22Rv1 (cell line): Measurements from ENCODE around the gene CHST13.

Experiments
- H3K27ac ChIP-seq: fragments of 450-650 bp; 2 replicates; pipeline ENCODE4 v1.5.1; 2017
- CTCF ChIP-seq: fragments of 450-650 bp; IDR thresholded peaks from 2 replicates; pipeline ENCODE4 v1.5.1; 2017; ENCODE audit warnings: mild to moderate bottlenecking
- ZFX ChIP-seq: fragments of 450-650 bp; IDR thresholded peaks from 2 replicates; pipeline ENCODE4 v1.6.1; 2017; ENCODE audit warnings: antibody characterized with exemption, borderline replicate concordance

CHST13 gene

GRCh38 chr3:126516936-126517290, 7.0 kb upstream of the CHST13 start:
- TF ChIP-seq ZFX (no peak), CTCF (no peak)
- no peak overlapping the region for H3K27ac ChIP-seq

GRCh38 chr3:126517291-126517951, 6.5 kb upstream of the CHST13 start, which contains the start of gene UROC1:
Gene UROC1, minus strand, starts transcription at chr3:126517773. Its CDS starts 54 bp downstream, at chr3:126517719.
- TF ChIP-seq ZFX (no peak), CTCF (no peak)
- no peak within 1 kb of the TSS for H3K27ac ChIP-seq

- TF ChIP-seq ZFX (no peak), CTCF (no peak)
- H3K27ac ChIP-seq: no peak overlapping the region
These were observed 5.8 kb upstream of the CHST13 start for GRCh38 chr3:126517986-126518778.

- no peak for TF ChIP-seq ZFX
- no peak for TF ChIP-seq CTCF
- H3K27ac ChIP-seq: no peak overlapping the region
These were observed 5.2 kb upstream of the CHST13 start for GRCh38 chr3:126518779-126519177.

GRCh38 chr3:126519506-126520455, 4.2 kb upstream of the CHST13 start:
- TF ChIP-seq ZFX (no peak), CTCF (no peak)
- H3K27ac ChIP-seq: no peak overlapping the region

- no peak for TF ChIP-seq ZFX
- no peak overlapping the region for H3K27ac ChIP-seq
These were observed 2.6 kb upstream of the CHST13 start for GRCh38 chr3:126521122-126521891.

GRCh38 chr3:126522363-126522788, 1.6 kb upstream of the CHST13 start:
- TF ChIP-seq CTCF: peak; percentile 93
- TF ChIP-seq ZFX: no peak
- no peak overlapping the region for H3K27ac ChIP-seq
